ENCODE data around the gene C1orf21.

Gene C1orf21

DNA sequence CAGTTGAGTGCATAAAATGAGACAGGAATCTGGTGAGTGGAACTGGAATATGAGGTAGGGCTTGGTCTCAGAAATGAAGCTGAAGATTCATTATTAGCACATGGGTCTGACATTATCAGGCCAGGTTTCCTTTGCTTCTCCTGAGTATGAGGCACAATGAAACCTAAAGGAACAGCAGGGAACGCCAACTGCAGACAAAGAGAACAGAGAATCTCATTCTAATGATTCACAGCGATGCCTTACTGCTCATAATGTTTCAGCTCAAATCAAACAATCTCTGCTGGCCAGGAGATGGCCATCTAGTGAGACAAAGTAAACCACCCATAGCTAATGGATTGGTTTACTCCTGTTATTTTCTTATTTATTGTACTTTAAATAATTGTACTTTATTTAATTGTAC lies 133.5 kb downstream of the C1orf21 start:
- DNase-seq = no peak

GRCh38 chr1:184524248-184524647 lies 137.4 kb downstream of the C1orf21 start:
- DNase-seq = no peak

DNA sequence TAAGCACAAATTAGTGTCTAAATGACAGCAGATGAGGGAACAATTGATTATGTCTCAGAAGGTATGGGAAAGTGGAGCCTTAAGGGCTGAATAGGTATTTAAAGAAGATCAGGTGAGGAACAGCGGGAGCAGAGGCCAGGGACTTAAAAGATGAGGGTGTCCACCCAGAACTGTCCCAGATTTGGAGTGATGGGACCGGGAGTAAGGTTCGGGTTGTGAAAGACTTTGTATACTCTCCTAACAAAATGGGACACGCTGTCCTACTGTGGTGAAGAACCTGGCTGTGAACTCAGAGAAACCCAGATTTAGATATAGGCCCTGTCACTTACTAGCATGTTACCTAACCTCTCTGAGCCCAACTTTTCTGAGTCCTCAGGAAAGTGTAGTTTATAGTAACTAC lies 140.6 kb downstream of the C1orf21 start:
- DNase-seq = no peak

- no peak for DNase-seq
Measured at GRCh38 chr1:184530226-184530625, 143.4 kb downstream of the C1orf21 start.

- no peak for DNase-seq
Measured at GRCh38 chr1:184531296-184531695, 144.5 kb downstream of the C1orf21 start.

DNA sequence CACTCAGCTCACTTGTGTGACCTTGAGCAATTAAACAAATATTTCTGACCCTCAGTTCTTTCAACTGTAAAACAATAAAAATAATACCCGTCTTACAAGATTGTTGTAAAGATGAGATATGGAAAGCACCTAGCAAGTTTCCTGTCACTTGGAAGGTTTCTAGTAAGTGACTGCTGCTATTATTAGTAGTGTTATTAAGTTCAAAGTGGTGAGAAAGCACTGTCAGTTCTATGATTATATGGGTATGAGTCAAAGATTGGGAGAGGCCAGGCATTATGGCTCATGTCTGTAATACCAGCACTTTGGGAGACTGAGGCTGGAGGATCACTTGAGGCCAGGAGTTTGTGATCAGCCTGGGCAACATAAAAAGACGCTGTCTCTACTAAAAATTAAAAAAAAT lies 145.4 kb downstream of the C1orf21 start:
- no peak for DNase-seq

DNA sequence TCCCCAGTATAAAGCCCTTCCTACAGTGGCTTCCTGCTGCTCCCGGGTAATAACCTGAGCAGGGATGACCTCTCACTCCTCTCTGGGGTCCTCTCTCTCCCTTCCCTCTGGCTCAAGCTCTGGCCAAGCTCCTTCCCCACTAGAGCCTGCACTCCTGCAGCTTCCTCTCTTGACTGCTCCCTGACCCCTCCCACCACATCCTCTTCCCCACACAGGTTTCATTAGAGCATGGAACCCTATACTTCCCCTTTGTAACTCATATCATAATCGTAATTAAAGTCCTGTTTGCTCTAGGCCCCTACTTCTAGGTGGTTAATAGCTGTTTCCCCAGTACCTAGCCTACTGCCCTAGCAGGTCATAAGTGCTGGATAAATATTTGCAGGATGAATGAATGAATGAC lies 146.2 kb downstream of the C1orf21 start:
- DNase-seq = no peak

DNA sequence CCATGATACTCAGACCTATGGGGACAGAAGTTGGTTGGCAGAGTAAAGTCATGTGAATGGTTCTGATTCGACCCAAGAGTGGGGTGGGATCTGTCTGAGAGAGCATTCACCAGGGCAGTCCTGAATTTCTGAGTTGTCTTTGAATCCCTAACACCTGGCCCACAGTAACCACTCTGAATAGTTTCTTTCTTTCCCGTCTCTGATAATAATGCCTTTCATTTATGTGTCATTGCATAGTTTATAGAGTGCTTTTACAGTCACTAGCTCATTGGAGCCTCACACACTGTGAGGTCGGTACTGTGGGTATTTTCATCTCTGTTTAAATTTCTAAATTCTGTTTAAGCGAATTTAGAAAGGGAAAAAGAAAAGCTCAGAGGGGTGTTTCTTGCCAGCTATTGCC lies 147.1 kb downstream of the C1orf21 start:
- DNase-seq = no peak

GRCh38 chr1:184534690-184535089 lies 147.9 kb downstream of the C1orf21 start:
- no peak for DNase-seq

GRCh38 chr1:184535191-184535970 lies 148.6 kb downstream of the C1orf21 start:
- no peak for DNase-seq

- DNase-seq = no peak
Measured at GRCh38 chr1:184536246-184536985, 149.6 kb downstream of the C1orf21 start.

GRCh38 chr1:184539580-184539979 lies 152.8 kb downstream of the C1orf21 start:
- no peak for DNase-seq

DNA sequence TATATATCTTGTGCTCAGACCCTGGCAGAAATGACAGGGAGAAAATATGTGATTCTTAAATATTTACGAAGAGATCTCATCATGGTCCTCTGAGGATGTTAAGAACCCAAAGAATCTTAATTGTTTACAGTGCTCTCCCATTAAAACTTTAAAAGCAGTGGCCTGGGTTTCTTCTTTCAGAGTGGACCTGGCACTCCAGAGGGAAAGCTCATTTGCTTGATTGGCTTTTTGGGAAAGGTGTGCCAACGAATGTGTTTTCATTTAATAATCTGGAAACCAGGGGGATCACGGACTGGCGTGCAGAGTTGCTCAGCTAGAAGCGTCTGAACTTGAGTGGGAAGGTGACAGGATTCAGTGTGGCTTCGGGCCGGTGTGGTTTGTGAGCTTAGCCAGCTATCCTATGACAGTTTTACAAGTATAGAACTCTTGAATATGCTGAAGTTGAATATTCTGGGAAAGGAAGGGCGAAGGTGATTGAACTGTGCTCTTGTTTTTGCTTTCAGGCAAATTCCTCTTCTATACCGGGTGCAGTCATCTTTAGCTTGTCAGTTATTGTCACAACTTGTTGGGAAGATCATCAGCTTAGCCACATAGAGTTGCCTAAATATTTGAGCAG lies 154.8 kb downstream of the C1orf21 start:
- no peak for DNase-seq

DNA sequence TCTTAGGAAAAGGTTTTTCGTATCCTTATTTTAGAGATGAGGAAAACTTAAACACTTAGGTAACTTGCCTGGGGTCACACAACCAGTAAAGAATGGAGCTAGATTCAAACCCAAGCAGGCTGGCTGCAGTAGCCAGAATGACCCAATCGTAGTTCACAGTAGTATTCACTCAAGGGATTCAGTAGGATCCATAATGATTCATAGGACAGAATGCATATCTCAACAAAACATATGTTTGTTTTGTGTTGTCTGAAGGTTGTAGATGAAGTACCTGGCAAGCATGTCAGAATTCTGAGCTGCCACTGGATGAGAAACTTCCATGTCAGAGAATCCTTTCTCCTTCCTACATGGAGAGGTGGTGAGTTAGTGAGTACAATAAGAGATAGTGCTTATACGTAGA lies 155.5 kb downstream of the C1orf21 start:
- DNase-seq = no peak

DNA sequence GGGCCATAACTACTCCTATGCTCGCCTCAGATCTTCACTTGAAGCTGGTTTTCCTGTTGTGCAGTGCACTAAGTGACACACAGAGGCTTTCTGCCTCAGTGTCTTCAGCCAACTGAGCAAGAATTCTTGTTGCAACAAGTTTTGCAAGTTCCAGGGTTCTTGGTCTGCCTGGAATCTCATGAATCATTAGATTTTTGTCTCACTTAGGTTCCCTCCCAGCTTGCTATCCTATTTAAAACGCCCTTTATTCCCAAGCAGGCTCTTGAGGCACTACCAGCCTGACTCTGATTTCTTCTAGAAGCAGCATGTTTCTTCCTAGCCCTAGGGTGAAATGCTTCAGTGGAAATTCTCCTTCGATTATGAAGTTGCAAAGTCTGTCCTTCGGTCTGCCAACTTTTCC lies 158.8 kb downstream of the C1orf21 start:
- DNase-seq = no peak

GRCh38 chr1:184552446-184552845 lies 165.6 kb downstream of the C1orf21 start:
- no peak for DNase-seq

- no peak for DNase-seq
Measured at GRCh38 chr1:184553845-184554244, 167.0 kb downstream of the C1orf21 start.

- no peak for DNase-seq
Measured at GRCh38 chr1:184555665-184556641, 169.1 kb downstream of the C1orf21 start.

GRCh38 chr1:184556665-184557064 lies 169.8 kb downstream of the C1orf21 start:
- no peak for DNase-seq

DNA sequence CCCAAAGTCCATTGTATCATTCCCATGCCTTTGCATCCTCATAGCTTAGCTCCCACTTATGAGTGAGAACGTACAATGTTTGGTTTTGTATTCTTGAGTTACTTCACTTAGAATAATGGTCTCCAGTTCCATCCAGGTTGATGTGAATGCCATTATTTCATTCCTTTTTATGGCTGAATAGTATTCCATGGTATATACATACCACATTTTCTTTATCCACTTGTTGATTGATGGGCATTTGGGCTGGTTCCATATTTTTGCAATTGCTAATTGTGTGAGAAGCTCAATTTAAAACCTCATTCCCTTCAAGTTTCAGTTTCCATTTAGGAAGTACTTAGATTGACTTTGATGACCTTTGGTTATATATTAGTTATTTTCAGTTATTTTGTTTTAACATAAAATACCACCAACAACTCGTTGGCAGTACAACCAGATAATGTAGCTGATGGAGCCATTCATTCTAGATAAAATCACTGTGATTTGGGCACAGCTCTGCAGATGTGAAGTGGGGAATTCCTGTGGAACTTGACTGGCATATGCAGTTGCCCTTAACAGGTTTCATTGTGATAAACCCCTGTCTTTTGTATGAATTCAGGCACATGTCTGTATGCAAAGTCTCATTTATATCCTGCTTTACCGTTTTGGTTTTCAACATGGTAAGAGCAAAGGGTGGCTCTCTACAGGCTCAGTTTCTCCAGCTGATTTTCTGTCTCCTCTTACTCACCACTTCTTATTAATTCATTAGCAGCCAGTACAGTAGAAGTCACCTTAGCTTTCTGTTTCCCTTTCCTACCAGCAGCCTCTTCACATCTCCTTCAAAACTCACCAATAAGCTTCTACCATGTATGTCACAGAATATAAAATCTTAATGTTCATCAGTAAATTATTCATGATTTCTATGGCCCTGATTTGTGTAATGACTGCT lies 170.9 kb downstream of the C1orf21 start:
- no peak for DNase-seq

GRCh38 chr1:184558691-184559090 lies 171.9 kb downstream of the C1orf21 start:
- DNase-seq = no peak
